ENCODE data around the gene CSDE1. TPM values are rescaled to one million over a fixed set of nuclear protein-coding genes. Genes with fewer than 3 reads are reported as not detected.

CSDE1 gene
- total RNA-seq, 1 experiment from 2014 or later: 536 TPM

GRCh38 chr1:114696810-114697209 lies 61.0 kb downstream of the CSDE1 start:
- H3K9me2 ChIP-seq (ENCODE audit: insufficient read depth): no peaks in the 10 kb centered on the region
- ChIA-PET CTCF (no interaction called here), POLR2A (ENCODE audit: unreplicated experiment) (no interaction called here)
- H4K20me1 ChIP-seq (ENCODE audit: insufficient read depth): no peaks in the 10 kb centered on the region
- H3K27ac ChIP-seq: no peak overlapping the region
- no peaks in the 10 kb centered on the region for H3K79me2 ChIP-seq (ENCODE audit: low read depth)
- no peak overlapping the region for H3K4me2 ChIP-seq
- H3K4me3 ChIP-seq: no peak overlapping the region
- H2AFZ ChIP-seq: no peak overlapping the region
- H3K27me3 ChIP-seq (ENCODE audit: insufficient read depth, low read depth): no peaks in the 10 kb centered on the region
- intact Hi-C loops (cut with micrococcal nuclease; ENCODE audit: unreplicated experiment): no loop called here
- no peaks in the 10 kb centered on the region for H3K4me1 ChIP-seq (replicated peaks; ENCODE audit: insufficient read depth)
- no peaks in the 10 kb centered on the region for H3K9me3 ChIP-seq (ENCODE audit: insufficient read depth, low read depth)
- DNase-seq: no peak
- TF ChIP-seq EZH2 (IDR thresholded peaks at IDR 0.05; ENCODE audit: low read depth) (no peak), CTCF (conservative IDR thresholded peaks at IDR 0.05) (no peak)
- no peaks in the 10 kb centered on the region for H3F3A ChIP-seq (ENCODE audit: insufficient read depth, low read depth)
- no TSS peak for BruUV-seq (replicated peaks)
- H3K36me3 ChIP-seq (ENCODE audit: low read depth): no peaks in the 10 kb centered on the region

GRCh38 chr1:114695430-114696058 lies 62.2 kb downstream of the CSDE1 start, which contains the start of gene AMPD1:
Gene AMPD1, minus strand, starts transcription at chr1:114695546. Its CDS starts 75 bp downstream, at chr1:114695471.
- H2AFZ ChIP-seq: no peak within 1 kb of the TSS
- no peak for DNase-seq
- TF ChIP-seq EZH2 (IDR thresholded peaks at IDR 0.05; ENCODE audit: low read depth) (no peak), CTCF (conservative IDR thresholded peaks at IDR 0.05) (no peak)
- no peak within 1 kb of the TSS for H3K4me3 ChIP-seq
- no peaks in the 10 kb centered on the region for H3K9me3 ChIP-seq (ENCODE audit: insufficient read depth, low read depth)
- no peaks in the 10 kb centered on the region for H3K9me2 ChIP-seq (ENCODE audit: insufficient read depth)
- no peaks in the 10 kb centered on the region for H4K20me1 ChIP-seq (ENCODE audit: insufficient read depth)
- no peaks in the 10 kb centered on the region for H3K4me1 ChIP-seq (replicated peaks; ENCODE audit: insufficient read depth)
- H3K36me3 ChIP-seq (ENCODE audit: low read depth): no peaks in the 10 kb centered on the region
- no peak within 1 kb of the TSS for H3K27ac ChIP-seq
- BruUV-seq (replicated peaks): no TSS peak
- CTCF ChIA-PET: no interaction called here
- H3K4me2 ChIP-seq: no peak within 1 kb of the TSS
- intact Hi-C loops (cut with micrococcal nuclease; ENCODE audit: unreplicated experiment): no loop called here
- no peaks in the 10 kb centered on the region for H3K27me3 ChIP-seq (ENCODE audit: insufficient read depth, low read depth)
- POLR2A ChIA-PET (ENCODE audit: unreplicated experiment): interaction anchor here (0.6 to 0.7 kb wide), 2 partner anchors 1282 to 1675 kb away, joined by 3 to 6 read pairs; no protein-coding TSS in a partner anchor
- H3K79me2 ChIP-seq (ENCODE audit: low read depth): no peaks in the 10 kb centered on the region
- H3F3A ChIP-seq (ENCODE audit: insufficient read depth, low read depth): no peaks in the 10 kb centered on the region

GRCh38 chr1:114694540-114695310 lies 63.1 kb downstream of the CSDE1 start:
- Histone ChIP-seq H3K9me3 (ENCODE audit: insufficient read depth, low read depth) (no peaks in the 10 kb centered on the region), H3K9me2 (ENCODE audit: insufficient read depth) (no peaks in the 10 kb centered on the region), H3F3A (ENCODE audit: insufficient read depth, low read depth) (no peaks in the 10 kb centered on the region), H3K36me3 (ENCODE audit: low read depth) (no peaks in the 10 kb centered on the region), H3K27ac (no peak overlapping the region), H3K4me3 (no peak overlapping the region), H2AFZ (no peak overlapping the region), H3K79me2 (ENCODE audit: low read depth) (no peaks in the 10 kb centered on the region), H3K4me1 (replicated peaks; ENCODE audit: insufficient read depth) (no peaks in the 10 kb centered on the region), H3K4me2 (no peak overlapping the region), H3K27me3 (ENCODE audit: insufficient read depth, low read depth) (no peaks in the 10 kb centered on the region), H4K20me1 (ENCODE audit: insufficient read depth) (no peaks in the 10 kb centered on the region)
- CTCF ChIA-PET: no interaction called here
- BruUV-seq (replicated peaks): no TSS peak
- no peak for DNase-seq
- POLR2A ChIA-PET (ENCODE audit: unreplicated experiment): no interaction called here
- TF ChIP-seq EZH2 (IDR thresholded peaks at IDR 0.05; ENCODE audit: low read depth): no peak
- TF ChIP-seq CTCF (conservative IDR thresholded peaks at IDR 0.05): no peak
- intact Hi-C loops (cut with micrococcal nuclease; ENCODE audit: unreplicated experiment): no loop called here

All from PC-9 (cell line).